Astrocyte (in vitro differentiated cells and primary cell): ENCODE data around the gene SCLT1. TPM values are rescaled to one million over a fixed set of nuclear protein-coding genes. Genes with fewer than 3 reads are reported as not detected.
"Not testable (repeated sequence)": the region's sequence is repeated elsewhere in the genome, so short reads cannot be mapped to it uniquely, and the experiment has no call there.

Experiments used
- DNase-seq: peaks from one replicate; pipeline ENCODE4 v3.0.0-alpha.2; 2010; ENCODE audit warnings: low read depth
- FAIRE-seq: peaks from 2 replicates; lab custom pipeline; 2011; peaks lifted over from hg19 to GRCh38; lab: Jason Lieb, UNC
- H2AFZ ChIP-seq: 2 replicates; pipeline ENCODE4 v1.6.0; 2012; ENCODE audit warnings: low read depth, low read length, inconsistent platforms
- H3K27ac ChIP-seq: 2 replicates; pipeline ENCODE4 v1.5.1; 2011; ENCODE audit warnings: low read depth, low read length, inconsistent platforms
- H3K27me3 ChIP-seq: 2 replicates; pipeline ENCODE4 v1.6.0; 2011; ENCODE audit warnings: low read length, inconsistent platforms; ENCODE audit not compliant: insufficient read depth
- H3K36me3 ChIP-seq: 2 replicates; pipeline ENCODE4 v1.5.1; 2011; ENCODE audit warnings: low read length, inconsistent platforms; ENCODE audit not compliant: insufficient read depth
- H3K4me1 ChIP-seq: 2 replicates; pipeline ENCODE4 v1.5.1; 2011; ENCODE audit warnings: low read length, inconsistent platforms; ENCODE audit not compliant: insufficient read depth
- H3K4me2 ChIP-seq: 2 replicates; pipeline ENCODE4 v1.6.0; 2012; ENCODE audit warnings: low read length, inconsistent platforms
- H3K4me3 ChIP-seq: 2 replicates; pipeline ENCODE4 v1.5.1; 2011; ENCODE audit warnings: low read depth, mild to moderate bottlenecking, low read length, inconsistent platforms; ENCODE audit not compliant: insufficient read depth
- H3K79me2 ChIP-seq: 2 replicates; pipeline ENCODE4 v1.6.0; 2012; ENCODE audit warnings: mild to moderate bottlenecking, low read length, inconsistent platforms; ENCODE audit not compliant: insufficient read depth
- H3K9ac ChIP-seq: 2 replicates; pipeline ENCODE4 v1.6.0; 2012; ENCODE audit warnings: mild to moderate bottlenecking, low read length, inconsistent platforms
- H3K9me3 ChIP-seq: 2 replicates; pipeline ENCODE4 v1.5.1; 2012; ENCODE audit warnings: low read depth, mild to moderate bottlenecking, low read length, inconsistent platforms; ENCODE audit not compliant: insufficient read depth
- H4K20me1 ChIP-seq: 2 replicates; pipeline ENCODE4 v1.6.0; 2012; ENCODE audit warnings: low read length, inconsistent platforms; ENCODE audit not compliant: insufficient read depth
- H3K27ac Mint-ChIP-seq: one replicate; pipeline ENCODE4 v1.8.0; 2021; ENCODE audit warnings: mild to moderate bottlenecking, mixed read lengths; ENCODE audit not compliant: unreplicated experiment
- H3K27me3 Mint-ChIP-seq: one replicate; pipeline ENCODE4 v1.8.0; 2021; ENCODE audit warnings: low read depth, mixed read lengths; ENCODE audit not compliant: unreplicated experiment
- H3K36me3 Mint-ChIP-seq: one replicate; pipeline ENCODE4 v1.8.0; 2021; ENCODE audit warnings: low read depth, mixed read lengths; ENCODE audit not compliant: unreplicated experiment
- H3K4me1 Mint-ChIP-seq: one replicate; pipeline ENCODE4 v1.8.0; 2021; ENCODE audit warnings: low read depth, mixed read lengths; ENCODE audit not compliant: unreplicated experiment
- H3K4me3 Mint-ChIP-seq: one replicate; pipeline ENCODE4 v1.8.0; 2021; ENCODE audit warnings: mild to moderate bottlenecking, moderate library complexity, mixed read lengths; ENCODE audit not compliant: unreplicated experiment
- H3K9me3 Mint-ChIP-seq: one replicate; pipeline ENCODE4 v1.8.0; 2021; ENCODE audit warnings: mild to moderate bottlenecking, mixed read lengths; ENCODE audit not compliant: unreplicated experiment
- CTCF ChIP-seq: IDR thresholded peaks from 2 replicates; pipeline ENCODE4 v1.5.1; 2011; ENCODE audit warnings: low read depth, mild to moderate bottlenecking, inconsistent platforms, low read length, moderate library complexity; ENCODE audit not compliant: insufficient read depth
- EZH2 ChIP-seq: IDR thresholded peaks from 2 replicates; pipeline ENCODE4 v1.6.1; 2012; ENCODE audit warnings: mild to moderate bottlenecking, low read length, inconsistent platforms; ENCODE audit not compliant: insufficient read depth
- total RNA-seq: library from RNA; stranded (reverse); gene quantifications from 2 replicates; pipeline ENCODE4 v1.2.1, GENCODE V29; 2021

The SCLT1 gene
- total RNA-seq, 1 donor from 2014 or later: 11.3 TPM

GRCh38 chr4:129080129-129080528, 13.2 kb downstream of the SCLT1 start:
- H3K36me3 ChIP-seq: no peaks in the 10 kb centered on the region
- H3K79me2 ChIP-seq: peaks cover 48% of the 10 kb centered on the region
- FAIRE-seq (no peak), DNase-seq (no peak)
- H3K4me3 ChIP-seq: no peak overlapping the region
- Mint-ChIP-seq H3K27ac (no peak overlapping the region), H3K4me3 (no peak overlapping the region), H3K27me3 (no peaks in the 10 kb centered on the region), H3K9me3 (peaks cover 3% of the 10 kb centered on the region), H3K36me3 (peaks cover 19% of the 10 kb centered on the region), H3K4me1 (no peaks in the 10 kb centered on the region)
- H3K9ac ChIP-seq: no peak overlapping the region
- no peaks in the 10 kb centered on the region for H3K4me1 ChIP-seq
- no peak overlapping the region for H3K4me2 ChIP-seq
- H4K20me1 ChIP-seq: no peaks in the 10 kb centered on the region
- no peak overlapping the region for H3K27ac ChIP-seq
- H3K9me3 ChIP-seq: no peaks in the 10 kb centered on the region
- no peak overlapping the region for H2AFZ ChIP-seq
- H3K27me3 ChIP-seq: no peaks in the 10 kb centered on the region
- TF ChIP-seq CTCF (no peak), EZH2 (no peak)

GRCh38 chr4:129077326-129077725, 16.0 kb downstream of the SCLT1 start:
- no peak overlapping the region for H2AFZ ChIP-seq
- no peak overlapping the region for H3K9ac ChIP-seq
- no peaks in the 10 kb centered on the region for H3K27me3 ChIP-seq
- H3K79me2 ChIP-seq: peaks cover 24% of the 10 kb centered on the region
- Mint-ChIP-seq H3K4me3 (no peak overlapping the region), H3K27me3 (no peaks in the 10 kb centered on the region), H3K9me3 (peaks cover 3% of the 10 kb centered on the region), H3K36me3 (peaks cover 27% of the 10 kb centered on the region), H3K27ac (no peak overlapping the region), H3K4me1 (no peaks in the 10 kb centered on the region)
- FAIRE-seq (no peak), DNase-seq (no peak)
- no peaks in the 10 kb centered on the region for H3K36me3 ChIP-seq
- H3K27ac ChIP-seq: no peak overlapping the region
- no peaks in the 10 kb centered on the region for H4K20me1 ChIP-seq
- no peaks in the 10 kb centered on the region for H3K4me1 ChIP-seq
- H3K4me2 ChIP-seq: no peak overlapping the region
- TF ChIP-seq EZH2 (no peak), CTCF (no peak)
- no peak overlapping the region for H3K4me3 ChIP-seq
- no peaks in the 10 kb centered on the region for H3K9me3 ChIP-seq

GRCh38 chr4:129069537-129069936, 23.8 kb downstream of the SCLT1 start:
- H4K20me1 ChIP-seq, H3K9me3 ChIP-seq, H3K4me3 Mint-ChIP-seq, H3K9me3 Mint-ChIP-seq, H2AFZ ChIP-seq, H3K27me3 Mint-ChIP-seq, FAIRE-seq, H3K4me2 ChIP-seq, H3K79me2 ChIP-seq, H3K4me1 ChIP-seq, H3K27ac Mint-ChIP-seq, H3K27me3 ChIP-seq, H3K4me1 Mint-ChIP-seq, H3K9ac ChIP-seq, DNase-seq, H3K4me3 ChIP-seq, H3K36me3 ChIP-seq, H3K27ac ChIP-seq: not testable (repeated sequence)
- H3K36me3 Mint-ChIP-seq: peaks cover 16% of the 10 kb centered on the region
